T-cell (primary cell): ENCODE results near the gene CLEC1B. TPM values are rescaled to one million over a fixed set of nuclear protein-coding genes. Genes with fewer than 3 reads are reported as not detected.

ENCODE experiments used
- ATAC-seq, 4 experiments: fragments of 200-7000 bp in 3 of 4; fragments of 150-1000 bp in 1 of 4; cut with Tn5 transposase; replicated peaks in 1 of 4; 1 replicate in 3 of 4; 2 replicates in 1 of 4; pipeline ENCODE4 v1.10.0; 2021; ENCODE audit warnings: moderate library complexity in 3 of 4, mild to moderate bottlenecking in 2 of 4, moderate number of reproducible peaks in 1 of 4
- CTCF ChIA-PET, 2 donors: fragments of 300-600 bp; sonication (Branson Sonifier 250); formaldehyde crosslinking; loops; one replicate each; lab custom pipeline; 2022; ENCODE audit warnings: antibody characterized with exemption in 2 of 2; lab: Charles Lee
- POLR2A ChIA-PET, 2 donors: fragments of 300-600 bp; sonication (Branson Sonifier 250); formaldehyde crosslinking; loops; one replicate each; lab custom pipeline; 2022; ENCODE audit warnings: antibody characterized with exemption in 2 of 2; lab: Charles Lee
- DNase-seq, 35 experiments: peaks; one replicate each; pipeline versions ENCODE4 v3.0.0 to v3.0.0-alpha.2; 2013 to 2023
- H3K27ac ChIP-seq: one replicate; pipeline ENCODE4 v1.5.1; 2013; ENCODE audit warnings: low read length
- H3K27me3 ChIP-seq, 2 experiments: replicated peaks in 1 of 2; 1 replicate in 1 of 2; 2 replicates in 1 of 2; pipeline versions ENCODE4 v1.6.1 to v1.7.0; 2013; ENCODE audit warnings: low read length in 1 of 2, mixed read lengths in 1 of 2; ENCODE audit not compliant: control insufficient read depth in 2 of 2, insufficient read depth in 2 of 2; ENCODE audit errors: extremely low read depth in 1 of 2
- H3K36me3 ChIP-seq, 2 donors: 1 replicate in 1 of 2; 2 replicates in 1 of 2; pipeline versions ENCODE4 v1.6.1 to v1.7.0; 2013; ENCODE audit warnings: low read length in 1 of 2; ENCODE audit not compliant: control insufficient read depth in 2 of 2, insufficient read depth in 1 of 2; ENCODE audit errors: extremely low read depth in 1 of 2
- H3K4me1 ChIP-seq, 2 experiments: 1 replicate in 1 of 2; 2 replicates in 1 of 2; pipeline versions ENCODE4 v1.6.1 to v1.7.0; 2013; ENCODE audit warnings: low read length in 2 of 2, mixed read lengths in 1 of 2; ENCODE audit not compliant: insufficient read depth in 2 of 2, control insufficient read depth in 1 of 2; ENCODE audit errors: extremely low read depth in 1 of 2
- H3K4me3 ChIP-seq, 2 donors: 1 replicate in 1 of 2; 2 replicates in 1 of 2; pipeline versions ENCODE4 v1.5.1 to v1.7.0; 2013; ENCODE audit warnings: mild to moderate bottlenecking in 2 of 2, low read length in 1 of 2, moderate library complexity in 1 of 2; ENCODE audit not compliant: control insufficient read depth in 1 of 2; ENCODE audit errors: extremely low read depth in 1 of 2
- H3K9me3 ChIP-seq: 2 replicates; pipeline ENCODE4 v1.7.0; 2013
- H3K27ac Mint-ChIP-seq, 2 donors: one replicate each; pipeline ENCODE4 v1.8.0; 2020 to 2021; ENCODE audit warnings: mild to moderate bottlenecking in 2 of 2, mixed read lengths in 2 of 2
- H3K27me3 Mint-ChIP-seq, 2 donors: one replicate each; pipeline ENCODE4 v1.8.0; 2021 to 2022; ENCODE audit warnings: mixed read lengths in 2 of 2
- H3K36me3 Mint-ChIP-seq: one replicate; pipeline ENCODE4 v1.8.0; 2021; ENCODE audit warnings: mixed read lengths
- H3K4me1 Mint-ChIP-seq, 3 donors: one replicate each; pipeline ENCODE4 v1.8.0; 2020 to 2022; ENCODE audit warnings: mixed read lengths in 3 of 3, mild to moderate bottlenecking in 1 of 3
- H3K4me3 Mint-ChIP-seq, 3 donors: one replicate each; pipeline ENCODE4 v1.8.0; 2020 to 2022; ENCODE audit warnings: mild to moderate bottlenecking in 3 of 3, mixed read lengths in 3 of 3, moderate library complexity in 3 of 3
- H3K9me3 Mint-ChIP-seq, 3 donors: one replicate each; pipeline ENCODE4 v1.8.0; 2020 to 2022; ENCODE audit warnings: mixed read lengths in 3 of 3
- WGBS: methylation state at CpG from one replicate; pipeline ENCODE4 v1.1.5; 2013; ENCODE audit warnings: missing lambda C conversion rate; ENCODE audit not compliant: insufficient coverage; 5-methylcytosine and 5-hydroxymethylcytosine counted together
- total RNA-seq, 35 experiments: library from RNA in 6 of 35; stranded (reverse) in 6 of 35; fragments of 120-200 nt in 1 of 35; gene quantifications; one replicate each; pipeline versions ENCODE4 v1.2.1 to v1.2.4 and lab custom pipeline; 2013 to 2026

Gene CLEC1B
- total RNA-seq, 5 donors from 2014 or later (not counting 1 experiment from before 2014, with no cell fraction given): 0.50 TPM; not detected in 4

- POLR2A ChIA-PET: no interaction called here
- CTCF ChIA-PET: no interaction called here
- H3K9me3 ChIP-seq: no peaks in the 10 kb centered on the region
- peaks cover 3% of the 10 kb centered on the region for H3K36me3 Mint-ChIP-seq
- DNase-seq (no peak), ATAC-seq (no peak)
- H3K4me3 Mint-ChIP-seq: no peak overlapping the region
- no peak overlapping the region for H3K4me3 ChIP-seq
- H3K27ac Mint-ChIP-seq: no peak overlapping the region
- WGBS: no CpG with 5 or more reads among the region's 1 CpG
- no peaks in the 10 kb centered on the region for H3K36me3 ChIP-seq
- H3K4me1 Mint-ChIP-seq: no peaks in the 10 kb centered on the region
- no peak overlapping the region for H3K27ac ChIP-seq
- H3K9me3 Mint-ChIP-seq: peaks cover 6 to 12% (median 7%) of the 10 kb centered on the region in 3 donors
- H3K27me3 ChIP-seq: no peaks in the 10 kb centered on the region
- no peaks in the 10 kb centered on the region for H3K4me1 ChIP-seq
- H3K27me3 Mint-ChIP-seq: peaks cover 6 to 15% of the 10 kb centered on the region in 2 donors
These were observed 25.0 kb downstream of the CLEC1B start for GRCh38 chr12:9973949-9974348.

DNA sequence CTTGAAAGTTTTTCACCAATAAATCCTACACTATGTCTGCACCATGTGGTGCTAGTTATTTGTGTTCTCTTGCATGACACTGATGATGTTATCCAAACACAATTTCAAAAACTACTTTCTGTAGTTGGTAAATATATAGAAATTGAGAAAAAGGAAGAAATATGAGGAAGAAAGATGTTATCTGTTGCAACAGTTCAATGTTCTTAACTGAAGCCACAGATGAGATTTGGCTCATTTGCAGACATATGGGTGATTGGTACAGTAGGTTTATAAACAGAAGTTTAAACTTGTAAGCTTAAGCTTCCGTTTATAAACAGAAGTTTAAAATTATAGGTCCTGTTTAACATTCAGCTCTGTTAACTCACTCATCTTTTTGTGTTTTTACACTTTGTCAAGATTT lies 27.7 kb downstream of the CLEC1B start, which contains the start of gene CLEC12A:
CLEC12A (plus strand) TSS at position 229 of the 400 bp plus-strand sequence. CDS start 188 bp downstream, outside the sequence.
- ChIA-PET POLR2A (no interaction called here), CTCF (interaction anchor here in 1 of 2 donors (1.0 to 1.1 kb wide), 2 partner anchors 31 to 67 kb away, joined by 3 read pairs; no protein-coding TSS in a partner anchor)
- H3K27ac ChIP-seq: no peak within 1 kb of the TSS
- WGBS: no CpG with 5 or more reads among the region's 1 CpG
- no peaks in the 10 kb centered on the region for H3K27me3 ChIP-seq
- no peak within 1 kb of the TSS for H3K4me3 ChIP-seq
- H3K36me3 Mint-ChIP-seq: peaks cover 3% of the 10 kb centered on the region
- H3K27me3 Mint-ChIP-seq: peaks cover 6 to 9% of the 10 kb centered on the region in 2 donors
- H3K36me3 ChIP-seq: no peaks in the 10 kb centered on the region
- H3K9me3 Mint-ChIP-seq: peaks cover 0 to 9% (median 4%) of the 10 kb centered on the region in 3 donors
- no peak within 1 kb of the TSS for H3K27ac Mint-ChIP-seq
- no peaks in the 10 kb centered on the region for H3K9me3 ChIP-seq
- H3K4me1 Mint-ChIP-seq: no peaks in the 10 kb centered on the region
- DNase-seq: no peak
- no peak within 1 kb of the TSS for H3K4me3 Mint-ChIP-seq
- no peaks in the 10 kb centered on the region for H3K4me1 ChIP-seq
- ATAC-seq: no peak

DNA sequence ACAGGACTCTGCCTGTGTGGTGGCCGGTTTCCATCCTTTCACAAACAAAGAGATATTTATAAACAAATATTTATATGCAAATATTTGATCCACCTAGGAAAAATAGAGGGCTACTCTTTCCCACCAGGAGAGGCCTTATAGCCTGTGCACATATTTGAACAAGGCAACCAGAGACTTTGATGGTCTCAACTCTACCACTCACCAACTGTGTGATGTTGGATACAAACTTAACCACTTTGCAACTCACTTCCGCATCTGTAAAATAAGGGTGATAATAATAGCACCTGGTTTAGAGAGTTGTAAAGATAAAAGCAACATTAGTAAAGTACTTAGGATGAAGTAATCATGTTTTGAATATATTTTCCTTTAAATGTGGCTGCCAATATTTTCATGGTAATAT lies 29.2 kb downstream of the CLEC1B start:
- H3K27me3 Mint-ChIP-seq: peaks cover 2 to 6% of the 10 kb centered on the region in 2 donors
- ChIA-PET POLR2A (interaction anchor here in 1 of 2 donors (0.6 kb wide), 1 partner anchor 107 kb away, joined by 3 read pairs; no protein-coding TSS in a partner anchor), CTCF (no interaction called here)
- no CpG with 5 or more reads among the region's 2 CpGs for WGBS
- H3K4me3 Mint-ChIP-seq: no peak overlapping the region
- peaks cover 3% of the 10 kb centered on the region for H3K36me3 Mint-ChIP-seq
- Histone ChIP-seq H3K36me3 (no peaks in the 10 kb centered on the region), H3K4me3 (no peak overlapping the region), H3K4me1 (no peaks in the 10 kb centered on the region), H3K27ac (no peak overlapping the region), H3K27me3 (no peaks in the 10 kb centered on the region), H3K9me3 (no peaks in the 10 kb centered on the region)
- no peak for DNase-seq
- no peak overlapping the region for H3K27ac Mint-ChIP-seq
- H3K9me3 Mint-ChIP-seq: peaks cover 0 to 3% (median 0%) of the 10 kb centered on the region in 3 donors
- H3K4me1 Mint-ChIP-seq: no peaks in the 10 kb centered on the region
- ATAC-seq: no peak

DNA sequence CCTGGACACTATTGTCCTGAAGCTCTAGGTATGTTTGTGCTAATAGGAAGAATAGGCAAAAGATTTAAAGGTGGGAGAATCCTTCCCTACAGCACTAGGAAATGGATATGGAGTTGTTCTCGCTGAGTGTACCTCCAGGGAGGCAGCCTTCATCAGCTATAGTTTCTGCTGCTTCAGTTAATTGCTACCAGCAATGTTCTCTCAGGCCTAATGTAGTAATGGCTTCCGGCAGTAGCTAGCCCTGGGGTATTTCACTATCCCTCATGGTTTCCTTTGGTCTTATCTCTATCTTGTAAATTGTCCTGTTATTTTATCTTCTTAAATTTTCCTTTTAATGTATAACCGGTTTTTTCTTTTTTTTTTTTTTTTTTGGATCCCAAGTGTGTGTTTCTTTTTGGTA lies 37.0 kb downstream of the CLEC1B start:
- H3K27ac ChIP-seq: no peak overlapping the region
- no peak for ATAC-seq
- WGBS: no CpG with 5 or more reads among the region's 3 CpGs
- Mint-ChIP-seq H3K27me3 (no peaks in the 10 kb centered on the region), H3K27ac (no peak overlapping the region), H3K36me3 (no peaks in the 10 kb centered on the region), H3K4me3 (no peak overlapping the region), H3K9me3 (peaks cover 0 to 2% (median 0%) of the 10 kb centered on the region in 3 donors), H3K4me1 (peaks cover 24 to 34% (median 27%) of the 10 kb centered on the region in 3 donors)
- DNase-seq: no peak
- ChIA-PET CTCF (no interaction called here), POLR2A (interaction anchor here in 1 of 2 donors (0.6 kb wide), 1 partner anchor 680 kb away, joined by 6 read pairs; no protein-coding TSS in a partner anchor)
- no peaks in the 10 kb centered on the region for H3K27me3 ChIP-seq
- no peaks in the 10 kb centered on the region for H3K9me3 ChIP-seq
- peaks cover 18 to 21% of the 10 kb centered on the region in 2 experiments for H3K4me1 ChIP-seq
- no peak overlapping the region for H3K4me3 ChIP-seq
- no peaks in the 10 kb centered on the region for H3K36me3 ChIP-seq

DNA sequence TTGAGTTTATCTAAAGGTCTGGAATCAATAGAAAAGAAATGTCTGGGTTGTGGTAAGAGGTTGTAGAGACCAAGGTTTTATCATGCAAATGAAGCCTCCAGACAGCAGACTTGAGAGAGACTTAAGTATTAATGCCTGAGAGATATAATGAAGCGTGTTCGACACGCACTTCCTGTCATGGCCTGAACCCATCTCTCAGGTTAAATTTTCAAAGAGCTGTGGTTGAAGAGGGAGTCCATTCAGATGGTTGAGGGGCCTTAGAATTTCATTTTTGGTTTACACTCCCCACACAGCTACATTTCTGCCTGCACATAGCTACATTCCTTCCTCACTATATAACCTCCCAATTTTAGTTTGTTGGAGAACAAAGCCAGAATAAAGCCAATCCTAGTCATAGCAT lies 37.8 kb downstream of the CLEC1B start:
- DNase-seq (no peak), ATAC-seq (no peak)
- Mint-ChIP-seq H3K27ac (no peak overlapping the region), H3K9me3 (no peaks in the 10 kb centered on the region), H3K27me3 (no peaks in the 10 kb centered on the region), H3K4me1 (peaks cover 30 to 39% (median 31%) of the 10 kb centered on the region in 3 donors), H3K4me3 (no peak overlapping the region), H3K36me3 (no peaks in the 10 kb centered on the region)
- Histone ChIP-seq H3K36me3 (no peaks in the 10 kb centered on the region), H3K27ac (no peak overlapping the region), H3K4me3 (no peak overlapping the region), H3K4me1 (peaks cover 18 to 27% of the 10 kb centered on the region in 2 experiments), H3K27me3 (no peaks in the 10 kb centered on the region), H3K9me3 (no peaks in the 10 kb centered on the region)
- ChIA-PET POLR2A (no interaction called here), CTCF (interaction anchor here in 1 of 2 donors (0.8 kb wide), 1 partner anchor 38 kb away, joined by 3 read pairs; the partner anchor contains the start of gene CLEC1B)
- WGBS: no CpG with 5 or more reads among the region's 3 CpGs

GRCh38 chr12:9960590-9960989 lies 38.3 kb downstream of the CLEC1B start:
- Histone ChIP-seq H3K27me3 (no peaks in the 10 kb centered on the region), H3K4me1 (peaks cover 18 to 30% of the 10 kb centered on the region in 2 experiments), H3K27ac (no peak overlapping the region), H3K36me3 (no peaks in the 10 kb centered on the region), H3K9me3 (no peaks in the 10 kb centered on the region), H3K4me3 (no peak overlapping the region)
- Mint-ChIP-seq H3K4me3 (no peak overlapping the region), H3K36me3 (no peaks in the 10 kb centered on the region), H3K9me3 (no peaks in the 10 kb centered on the region), H3K27me3 (no peaks in the 10 kb centered on the region), H3K27ac (no peak overlapping the region), H3K4me1 (peaks cover 33 to 44% (median 35%) of the 10 kb centered on the region in 3 donors)
- CTCF ChIA-PET: interaction anchor here in 1 of 2 donors (0.8 kb wide), 1 partner anchor 38 kb away, joined by 3 read pairs; the partner anchor contains the start of gene CLEC1B
- POLR2A ChIA-PET: no interaction called here
- no peak for DNase-seq
- ATAC-seq: no peak
- WGBS: no CpG with 5 or more reads among the region's 5 CpGs
